ENCODE data around the gene PARD3.
"Not testable (repeated sequence)": the region's sequence is repeated elsewhere in the genome, so short reads cannot be mapped to it uniquely, and the experiment has no call there.

The PARD3 gene

DNA sequence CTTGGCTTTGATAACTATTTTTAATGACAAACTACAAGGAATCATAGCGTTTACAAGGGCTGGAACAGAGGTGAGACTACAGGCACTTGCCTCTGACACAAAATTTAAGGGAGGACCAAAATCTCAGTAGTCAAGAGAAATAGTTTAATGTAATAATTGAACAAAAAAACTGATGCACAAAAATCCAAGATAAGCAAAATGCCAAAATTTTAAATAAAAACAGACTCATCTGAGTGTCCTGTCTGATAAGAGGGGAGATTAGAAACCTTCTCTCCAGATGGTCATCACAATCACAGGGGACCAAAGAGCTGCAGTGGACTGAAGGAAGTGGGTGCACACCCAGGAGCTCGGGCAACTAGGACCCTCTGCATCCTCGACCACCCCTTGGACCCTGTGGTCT lies 70.5 kb downstream of the PARD3 start:
- H3K27ac ChIP-seq, result peak overlapping the region; percentile 91
- no peak for TF ChIP-seq CTCF (conservative IDR thresholded peaks at IDR 0.05; ENCODE audit: low read depth)
- ChIA-PET POLR2A (ENCODE audit: low non-redundant PET) (interaction anchor here (0.6 kb wide), 1 partner anchor 43 kb away, joined by 6 read pairs; no protein-coding TSS in a partner anchor), CTCF (no interaction called here)
- no peak for DNase-seq (ENCODE audit: low spot score)

DNA sequence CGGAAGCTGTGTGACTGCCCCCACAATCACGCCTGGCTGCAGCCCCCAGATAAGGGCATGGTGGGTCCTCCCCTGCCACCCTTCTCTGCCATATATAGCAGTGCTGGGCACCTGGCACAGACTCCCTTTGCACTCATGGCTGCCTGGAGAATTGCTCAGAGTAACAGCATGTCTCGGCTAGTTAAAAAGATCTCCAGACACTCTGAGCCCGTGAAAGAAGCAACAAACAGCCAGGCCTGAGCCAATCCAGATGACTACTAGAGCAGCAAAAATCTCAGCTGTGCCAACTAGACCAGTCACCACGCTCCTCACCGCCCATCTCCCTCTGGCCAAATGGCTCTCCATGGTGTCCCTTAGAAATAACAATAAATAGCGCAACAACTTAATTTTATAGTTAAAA lies 71.3 kb downstream of the PARD3 start:
- TF ChIP-seq CTCF (conservative IDR thresholded peaks at IDR 0.05; ENCODE audit: low read depth), result no peak
- ChIA-PET POLR2A (ENCODE audit: low non-redundant PET) (no interaction called here), CTCF (no interaction called here)
- H3K27ac ChIP-seq, result peak overlapping the region; percentile 91
- peak; percentile 88 for DNase-seq (ENCODE audit: low spot score)

GRCh38 chr10:34742456-34742855 lies 72.6 kb downstream of the PARD3 start:
- ChIA-PET POLR2A (ENCODE audit: low non-redundant PET) (no interaction called here), CTCF (no interaction called here)
- H3K27ac ChIP-seq, result no peak overlapping the region
- no peak for TF ChIP-seq CTCF (conservative IDR thresholded peaks at IDR 0.05; ENCODE audit: low read depth)
- DNase-seq (ENCODE audit: low spot score), result no peak

DNA sequence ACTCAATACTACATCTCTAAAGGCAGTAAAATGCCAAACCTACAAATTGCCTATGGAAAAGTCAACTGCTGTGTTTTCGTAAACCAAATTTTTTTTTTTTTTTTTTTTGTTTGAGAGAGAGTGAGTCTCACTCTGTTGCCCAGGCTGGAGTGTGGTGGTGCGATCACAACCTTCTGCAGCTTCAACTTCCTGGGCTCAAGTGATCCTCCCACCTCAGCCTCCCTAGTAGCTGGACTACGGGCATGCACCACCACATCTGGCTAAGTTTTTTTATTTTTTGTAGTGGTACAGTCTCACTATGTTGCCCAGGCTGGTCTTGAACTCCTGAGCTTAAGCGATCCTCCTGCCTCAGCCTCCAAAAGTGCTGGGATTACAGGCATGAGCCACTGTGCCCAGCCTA lies 74.0 kb downstream of the PARD3 start:
- POLR2A ChIA-PET (ENCODE audit: low non-redundant PET); CTCF ChIA-PET; DNase-seq (ENCODE audit: low spot score); H3K27ac ChIP-seq: not testable (repeated sequence)

DNA sequence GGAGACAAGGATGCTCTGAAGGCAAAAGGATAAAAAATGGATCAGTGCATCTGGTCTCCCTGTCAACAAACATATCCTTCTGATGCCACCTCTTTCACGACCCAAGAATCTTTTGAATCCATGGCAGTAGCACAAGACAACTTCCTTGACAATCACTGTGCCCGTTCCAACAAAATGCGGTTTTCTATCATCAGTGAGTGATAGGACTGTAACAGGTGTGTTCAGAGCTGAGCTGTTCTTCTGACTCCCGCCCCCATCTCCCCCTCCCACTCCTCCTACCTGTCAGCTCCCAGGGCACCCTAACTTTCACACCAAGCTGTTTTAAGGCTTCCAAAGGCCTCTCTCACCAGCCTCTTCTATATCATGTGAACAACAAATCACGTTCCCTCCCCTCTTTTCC lies 74.8 kb downstream of the PARD3 start:
- DNase-seq (ENCODE audit: low spot score), result no peak
- H3K27ac ChIP-seq, result peak overlapping the region; percentile 83
- TF ChIP-seq CTCF (conservative IDR thresholded peaks at IDR 0.05; ENCODE audit: low read depth), result no peak
- CTCF ChIA-PET, result interaction anchor here (0.5 to 0.9 kb wide), 4 partner anchors 9 to 177 kb away, joined by 3 to 5 read pairs (median 4); no protein-coding TSS in a partner anchor
- POLR2A ChIA-PET (ENCODE audit: low non-redundant PET), result no interaction called here

- CTCF ChIA-PET, result interaction anchor here (0.6 to 0.9 kb wide), 3 partner anchors 8 to 178 kb away, joined by 4 to 5 read pairs (median 5); no protein-coding TSS in a partner anchor
- POLR2A ChIA-PET (ENCODE audit: low non-redundant PET), result no interaction called here
- TF ChIP-seq CTCF (conservative IDR thresholded peaks at IDR 0.05; ENCODE audit: low read depth), result no peak
- peak overlapping the region; percentile 83 for H3K27ac ChIP-seq
- peak; percentile 25 for DNase-seq (ENCODE audit: low spot score)
Observed at GRCh38 chr10:34739915-34740314, 75.2 kb downstream of the PARD3 start.

DNA sequence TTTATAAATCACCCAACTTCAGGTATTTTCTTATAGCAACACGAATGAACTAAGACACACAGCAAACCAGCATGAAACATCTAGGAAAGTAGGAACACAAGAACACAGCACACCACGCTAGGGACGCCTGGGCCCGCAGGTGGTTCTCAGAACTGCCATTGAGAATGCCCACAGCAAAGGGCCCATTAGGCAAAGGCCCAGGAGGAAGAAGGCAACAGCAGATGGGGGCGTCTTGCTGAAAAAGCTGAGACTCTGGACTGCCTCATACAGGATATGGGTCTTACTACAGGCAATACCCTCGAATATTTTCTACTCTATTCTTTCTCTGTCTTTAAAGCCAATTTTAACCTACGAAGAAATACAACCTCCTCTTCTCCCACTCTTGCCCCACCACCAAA lies 77.3 kb downstream of the PARD3 start:
- ChIA-PET POLR2A (ENCODE audit: low non-redundant PET) (no interaction called here), CTCF (no interaction called here)
- no peak for TF ChIP-seq CTCF (conservative IDR thresholded peaks at IDR 0.05; ENCODE audit: low read depth)
- DNase-seq (ENCODE audit: low spot score), result no peak
- peak overlapping the region; percentile 19 for H3K27ac ChIP-seq

Data from RWPE1 (cell line).